ENCODE measurements around the gene ITPR2. TPM values are rescaled to one million over a fixed set of nuclear protein-coding genes. Genes with fewer than 3 reads are reported as not detected.

The ITPR2 gene
- total RNA-seq, 1 donor = 19.2 TPM

GRCh38 chr12:26402648-26403047 lies 430.3 kb downstream of the ITPR2 start:
- Histone ChIP-seq H3K4me3 (ENCODE audit: insufficient read depth, low read length) (no peak overlapping the region), H4K20me1 (ENCODE audit: insufficient read depth, low read length) (no peaks in the 10 kb centered on the region), H3K79me2 (ENCODE audit: insufficient read depth, low read length) (no peaks in the 10 kb centered on the region), H3K36me3 (ENCODE audit: insufficient read depth, low read length) (no peaks in the 10 kb centered on the region), H3K27me3 (ENCODE audit: insufficient read depth, low read length) (no peaks in the 10 kb centered on the region), H2AFZ (ENCODE audit: low read length) (no peak overlapping the region), H3K4me1 (ENCODE audit: insufficient read depth, low read length) (no peaks in the 10 kb centered on the region), H3K27ac (ENCODE audit: low read depth, low read length) (no peak overlapping the region), H3K9me3 (ENCODE audit: low read depth, low read length) (no peaks in the 10 kb centered on the region), H3K4me2 (ENCODE audit: insufficient read depth, low read length) (no peak overlapping the region)
- TF ChIP-seq CTCF (IDR thresholded peaks at IDR 0.05; ENCODE audit: extremely low read depth, low read depth, low read length) = no peak
- no peak for DNase-seq (ENCODE audit: insufficient read length, low spot score, missing footprints)

- Histone ChIP-seq H4K20me1 (ENCODE audit: insufficient read depth, low read length) (no peaks in the 10 kb centered on the region), H3K27me3 (ENCODE audit: insufficient read depth, low read length) (no peaks in the 10 kb centered on the region), H3K36me3 (ENCODE audit: insufficient read depth, low read length) (no peaks in the 10 kb centered on the region), H2AFZ (ENCODE audit: low read length) (no peak overlapping the region), H3K4me2 (ENCODE audit: insufficient read depth, low read length) (no peak overlapping the region), H3K4me3 (ENCODE audit: insufficient read depth, low read length) (no peak overlapping the region), H3K79me2 (ENCODE audit: insufficient read depth, low read length) (no peaks in the 10 kb centered on the region), H3K9me3 (ENCODE audit: low read depth, low read length) (no peaks in the 10 kb centered on the region), H3K4me1 (ENCODE audit: insufficient read depth, low read length) (no peaks in the 10 kb centered on the region), H3K27ac (ENCODE audit: low read depth, low read length) (no peak overlapping the region)
- TF ChIP-seq CTCF (IDR thresholded peaks at IDR 0.05; ENCODE audit: extremely low read depth, low read depth, low read length) = no peak
- no peak for DNase-seq (ENCODE audit: insufficient read length, low spot score, missing footprints)
These were observed 431.1 kb downstream of the ITPR2 start for GRCh38 chr12:26401874-26402273.

GRCh38 chr12:26400627-26401026 lies 432.4 kb downstream of the ITPR2 start:
- no peaks in the 10 kb centered on the region for H4K20me1 ChIP-seq (ENCODE audit: insufficient read depth, low read length)
- H3K27me3 ChIP-seq (ENCODE audit: insufficient read depth, low read length) = no peaks in the 10 kb centered on the region
- no peak for TF ChIP-seq CTCF (IDR thresholded peaks at IDR 0.05; ENCODE audit: extremely low read depth, low read depth, low read length)
- DNase-seq (ENCODE audit: insufficient read length, low spot score, missing footprints) = no peak
- no peak overlapping the region for H3K4me3 ChIP-seq (ENCODE audit: insufficient read depth, low read length)
- H3K79me2 ChIP-seq (ENCODE audit: insufficient read depth, low read length) = no peaks in the 10 kb centered on the region
- H3K9me3 ChIP-seq (ENCODE audit: low read depth, low read length) = no peaks in the 10 kb centered on the region
- H3K4me1 ChIP-seq (ENCODE audit: insufficient read depth, low read length) = no peaks in the 10 kb centered on the region
- H3K27ac ChIP-seq (ENCODE audit: low read depth, low read length) = no peak overlapping the region
- no peaks in the 10 kb centered on the region for H3K36me3 ChIP-seq (ENCODE audit: insufficient read depth, low read length)
- no peak overlapping the region for H3K4me2 ChIP-seq (ENCODE audit: insufficient read depth, low read length)
- no peak overlapping the region for H2AFZ ChIP-seq (ENCODE audit: low read length)

- TF ChIP-seq CTCF (IDR thresholded peaks at IDR 0.05; ENCODE audit: extremely low read depth, low read depth, low read length) = no peak
- Histone ChIP-seq H3K4me1 (ENCODE audit: insufficient read depth, low read length) (no peaks in the 10 kb centered on the region), H4K20me1 (ENCODE audit: insufficient read depth, low read length) (no peaks in the 10 kb centered on the region), H3K4me3 (ENCODE audit: insufficient read depth, low read length) (no peak overlapping the region), H3K27me3 (ENCODE audit: insufficient read depth, low read length) (no peaks in the 10 kb centered on the region), H3K36me3 (ENCODE audit: insufficient read depth, low read length) (no peaks in the 10 kb centered on the region), H2AFZ (ENCODE audit: low read length) (no peak overlapping the region), H3K79me2 (ENCODE audit: insufficient read depth, low read length) (no peaks in the 10 kb centered on the region), H3K9me3 (ENCODE audit: low read depth, low read length) (no peaks in the 10 kb centered on the region), H3K27ac (ENCODE audit: low read depth, low read length) (no peak overlapping the region), H3K4me2 (ENCODE audit: insufficient read depth, low read length) (no peak overlapping the region)
- peak; percentile 10 for DNase-seq (ENCODE audit: insufficient read length, low spot score, missing footprints)
These were observed 433.6 kb downstream of the ITPR2 start for GRCh38 chr12:26399381-26399780.
